Mammary epithelial cell (primary cell): Measurements from ENCODE around the gene UTP11.
"Not testable (repeated sequence)": the region's sequence is repeated elsewhere in the genome, so short reads cannot be mapped to it uniquely, and the experiment has no call there.

ENCODE experiments used
- CTCF ChIP-seq, 2 donors: IDR thresholded peaks in 1 of 2; conservative IDR thresholded peaks in 1 of 2; 2 replicates each; pipeline ENCODE4 v1.5.1; 2011 to 2012; ENCODE audit warnings: inconsistent platforms in 2 of 2, low read length in 2 of 2, mild to moderate bottlenecking in 2 of 2, control low read depth in 1 of 2, low read depth in 1 of 2; ENCODE audit not compliant: insufficient read depth in 1 of 2; ENCODE audit errors: extremely low read depth in 1 of 2
- EZH2 ChIP-seq: IDR thresholded peaks from 2 replicates; pipeline ENCODE4 v1.6.1; 2012; ENCODE audit warnings: low read length, inconsistent platforms, borderline replicate concordance

GRCh38 chr1:37973684-37974083, 38.9 kb upstream of the UTP11 start:
- not testable (repeated sequence) for TF ChIP-seq CTCF (conservative IDR thresholded peaks at IDR 0.05 in 1 of 2, IDR thresholded peaks at IDR 0.05 in 1 of 2; ENCODE audit: extremely low read depth in 1 of 2, insufficient read depth in 1 of 2, low read depth in 1 of 2, low read length in 2 of 2); EZH2
